GM12873 (cell line): Measurements from ENCODE around the gene STAB1.

Source experiments
- TF ChIP-seq, protein P1 (sequence below): IDR thresholded peaks from 2 replicates; pipeline ENCODE4 v1.5.1; 2012; ENCODE audit warnings: low read depth, mild to moderate bottlenecking, moderate library complexity, low read length, control low read depth; ENCODE audit not compliant: insufficient read depth; ENCODE audit errors: missing control alignments

The STAB1 gene

DNA sequence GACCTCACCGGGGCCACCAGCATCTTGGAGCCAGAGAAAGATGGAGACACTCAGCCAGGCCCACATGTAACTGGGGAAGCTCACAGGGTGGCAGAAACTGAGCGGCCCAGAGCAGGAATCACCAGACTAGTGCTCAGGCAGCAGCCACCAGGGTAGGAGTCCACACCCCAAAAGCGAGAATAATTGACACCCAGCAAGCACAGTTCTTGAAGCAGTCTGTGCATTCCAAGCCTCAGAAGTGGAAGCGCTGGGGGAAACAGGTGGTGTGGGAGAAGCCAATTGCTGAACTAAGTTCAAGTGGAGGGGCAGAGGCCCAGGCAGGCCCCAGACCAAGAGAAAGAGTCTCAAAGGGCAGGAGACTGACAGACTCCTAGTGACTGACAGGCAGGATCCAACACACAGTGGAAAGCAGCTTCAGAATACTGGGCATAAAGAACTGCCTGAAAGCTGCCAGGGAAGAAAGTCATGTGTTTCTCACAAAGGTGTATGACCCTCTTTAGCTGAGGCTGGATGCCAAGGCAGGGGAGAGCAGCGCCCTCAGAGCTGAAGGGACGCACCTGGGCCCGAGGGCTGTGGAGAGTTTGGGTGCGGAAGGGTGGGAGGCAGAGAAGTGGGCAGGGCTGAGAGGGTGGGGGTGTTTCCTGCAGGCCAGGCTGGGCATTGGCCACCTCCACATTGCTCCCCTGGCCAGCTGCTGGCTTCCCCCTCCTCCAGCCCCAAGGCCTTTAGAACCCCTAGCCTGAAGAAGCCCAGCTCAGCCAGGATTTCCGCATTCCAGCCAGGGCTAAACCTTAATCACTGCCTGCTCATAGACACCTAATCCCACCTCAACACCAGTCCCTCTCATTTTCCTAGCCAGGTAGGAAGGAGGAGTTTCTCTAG is 30.8 kb downstream of the STAB1 start:
- TF ChIP-seq, protein P1, sequence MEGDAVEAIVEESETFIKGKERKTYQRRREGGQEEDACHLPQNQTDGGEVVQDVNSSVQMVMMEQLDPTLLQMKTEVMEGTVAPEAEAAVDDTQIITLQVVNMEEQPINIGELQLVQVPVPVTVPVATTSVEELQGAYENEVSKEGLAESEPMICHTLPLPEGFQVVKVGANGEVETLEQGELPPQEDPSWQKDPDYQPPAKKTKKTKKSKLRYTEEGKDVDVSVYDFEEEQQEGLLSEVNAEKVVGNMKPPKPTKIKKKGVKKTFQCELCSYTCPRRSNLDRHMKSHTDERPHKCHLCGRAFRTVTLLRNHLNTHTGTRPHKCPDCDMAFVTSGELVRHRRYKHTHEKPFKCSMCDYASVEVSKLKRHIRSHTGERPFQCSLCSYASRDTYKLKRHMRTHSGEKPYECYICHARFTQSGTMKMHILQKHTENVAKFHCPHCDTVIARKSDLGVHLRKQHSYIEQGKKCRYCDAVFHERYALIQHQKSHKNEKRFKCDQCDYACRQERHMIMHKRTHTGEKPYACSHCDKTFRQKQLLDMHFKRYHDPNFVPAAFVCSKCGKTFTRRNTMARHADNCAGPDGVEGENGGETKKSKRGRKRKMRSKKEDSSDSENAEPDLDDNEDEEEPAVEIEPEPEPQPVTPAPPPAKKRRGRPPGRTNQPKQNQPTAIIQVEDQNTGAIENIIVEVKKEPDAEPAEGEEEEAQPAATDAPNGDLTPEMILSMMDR: no peak

DNA sequence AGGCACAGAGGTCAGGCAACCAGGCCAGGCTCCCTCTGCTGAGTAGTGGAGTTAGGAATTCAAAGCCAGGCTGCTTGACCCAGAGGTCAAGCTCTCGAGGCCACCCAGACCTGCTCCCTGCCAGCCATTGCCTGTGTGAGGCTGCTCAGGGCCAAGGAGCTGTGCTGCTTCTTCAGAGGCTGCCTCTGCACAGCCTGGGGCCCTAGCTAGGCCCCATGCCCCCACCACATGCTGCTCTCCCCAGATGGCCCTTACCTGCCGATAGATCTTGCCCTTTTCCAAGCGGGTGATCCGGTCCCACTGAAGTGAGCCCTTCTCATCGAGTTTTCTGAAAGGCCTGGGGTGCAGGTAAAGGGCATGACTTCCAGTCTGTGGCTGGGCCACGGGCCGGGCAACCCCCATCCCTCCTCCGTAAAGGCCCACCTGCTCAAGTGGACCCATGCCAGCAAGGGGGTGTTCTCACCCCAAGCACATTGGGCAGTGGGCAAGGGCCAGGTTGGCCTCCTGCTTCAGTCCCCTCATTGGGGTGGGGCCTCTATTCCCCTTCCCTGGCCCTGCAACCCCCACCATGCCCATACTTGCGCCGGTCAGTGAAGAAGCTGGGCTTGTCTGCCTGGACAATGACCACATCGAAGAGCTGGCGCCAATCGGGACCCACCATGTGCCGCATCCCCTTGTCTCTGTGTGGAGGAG is 32.0 kb downstream of the STAB1 start:
- TF ChIP-seq, protein P1: no peak

DNA sequence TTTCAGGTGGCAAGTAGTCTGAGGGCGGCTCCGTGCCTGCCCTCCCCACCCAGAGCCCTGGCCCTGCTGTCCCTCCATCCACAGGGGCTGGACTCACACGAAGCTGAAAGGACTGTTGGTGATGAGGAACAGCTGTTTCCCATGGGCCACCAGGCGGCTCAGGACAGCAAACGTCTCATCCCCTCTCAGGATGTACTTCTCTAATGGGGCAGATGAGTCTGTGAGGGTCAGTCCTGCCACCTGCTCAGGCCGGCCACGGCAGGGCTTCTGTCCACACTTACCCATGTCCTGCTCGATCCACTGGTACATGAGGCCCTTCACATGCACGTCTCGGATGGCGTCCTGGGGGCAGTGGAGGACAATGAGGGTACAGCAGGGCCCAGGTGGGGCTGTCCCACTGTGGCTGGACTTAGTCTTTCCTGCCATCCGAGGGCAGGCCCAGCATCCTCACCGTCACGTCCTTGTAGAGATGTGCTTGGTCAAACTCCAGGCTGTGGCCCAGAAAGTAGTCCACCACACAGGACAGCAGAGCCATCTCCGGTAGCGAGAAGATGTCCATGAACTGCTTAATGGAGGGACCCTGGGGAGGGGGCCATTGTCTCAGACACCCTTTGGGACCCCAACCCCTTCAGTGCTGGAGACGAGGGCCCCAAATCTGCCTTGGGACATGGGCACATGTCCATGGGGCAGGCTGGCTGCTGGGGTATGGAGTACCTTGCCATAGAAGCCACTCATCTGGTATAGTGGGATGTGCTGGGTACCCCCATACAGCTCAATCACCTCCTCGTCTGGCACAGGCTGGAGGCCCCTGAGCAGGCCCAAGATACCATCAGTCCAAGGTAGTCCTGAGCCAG is 32.8 kb downstream of the STAB1 start:
- TF ChIP-seq, protein P1: no peak

DNA sequence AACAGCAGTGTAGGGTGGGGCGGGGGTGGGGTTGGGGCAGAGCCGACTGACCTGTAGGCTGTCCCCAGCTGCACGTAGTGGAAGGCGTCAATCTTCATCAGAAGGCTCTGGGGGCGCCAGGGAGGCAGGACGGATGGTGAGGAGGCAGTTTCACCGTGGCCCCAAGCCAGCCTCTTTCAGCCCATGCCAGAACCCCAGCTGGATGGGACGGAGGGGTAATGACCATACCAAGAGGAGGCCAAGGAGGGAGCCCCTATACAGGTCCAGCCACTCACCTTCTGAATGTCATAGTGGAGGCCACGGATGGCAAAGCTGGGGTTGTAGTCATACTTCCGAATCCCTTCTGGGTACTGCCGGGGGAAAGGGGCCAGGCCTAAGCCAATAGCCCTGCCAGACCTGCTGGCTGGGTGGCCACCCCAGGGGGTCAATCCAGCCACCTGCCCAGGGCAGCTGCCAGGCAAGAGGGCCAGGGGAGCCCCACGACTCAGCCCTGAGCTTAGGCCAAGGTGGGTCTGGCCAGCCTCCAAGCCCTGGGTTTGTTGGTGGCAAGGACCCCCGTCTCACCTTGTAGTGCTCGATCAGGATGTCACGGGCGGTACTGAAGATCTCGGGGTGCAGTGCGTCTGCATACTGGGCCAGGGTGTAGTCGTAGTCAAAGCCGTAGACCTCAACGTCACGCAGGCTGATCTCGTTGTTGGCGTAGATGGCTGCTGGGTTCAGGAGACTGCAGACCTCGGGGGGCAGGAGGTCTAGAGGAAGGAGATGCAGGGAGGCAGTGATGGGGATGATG is 33.6 kb downstream of the STAB1 start:
- TF ChIP-seq, protein P1: no peak

DNA sequence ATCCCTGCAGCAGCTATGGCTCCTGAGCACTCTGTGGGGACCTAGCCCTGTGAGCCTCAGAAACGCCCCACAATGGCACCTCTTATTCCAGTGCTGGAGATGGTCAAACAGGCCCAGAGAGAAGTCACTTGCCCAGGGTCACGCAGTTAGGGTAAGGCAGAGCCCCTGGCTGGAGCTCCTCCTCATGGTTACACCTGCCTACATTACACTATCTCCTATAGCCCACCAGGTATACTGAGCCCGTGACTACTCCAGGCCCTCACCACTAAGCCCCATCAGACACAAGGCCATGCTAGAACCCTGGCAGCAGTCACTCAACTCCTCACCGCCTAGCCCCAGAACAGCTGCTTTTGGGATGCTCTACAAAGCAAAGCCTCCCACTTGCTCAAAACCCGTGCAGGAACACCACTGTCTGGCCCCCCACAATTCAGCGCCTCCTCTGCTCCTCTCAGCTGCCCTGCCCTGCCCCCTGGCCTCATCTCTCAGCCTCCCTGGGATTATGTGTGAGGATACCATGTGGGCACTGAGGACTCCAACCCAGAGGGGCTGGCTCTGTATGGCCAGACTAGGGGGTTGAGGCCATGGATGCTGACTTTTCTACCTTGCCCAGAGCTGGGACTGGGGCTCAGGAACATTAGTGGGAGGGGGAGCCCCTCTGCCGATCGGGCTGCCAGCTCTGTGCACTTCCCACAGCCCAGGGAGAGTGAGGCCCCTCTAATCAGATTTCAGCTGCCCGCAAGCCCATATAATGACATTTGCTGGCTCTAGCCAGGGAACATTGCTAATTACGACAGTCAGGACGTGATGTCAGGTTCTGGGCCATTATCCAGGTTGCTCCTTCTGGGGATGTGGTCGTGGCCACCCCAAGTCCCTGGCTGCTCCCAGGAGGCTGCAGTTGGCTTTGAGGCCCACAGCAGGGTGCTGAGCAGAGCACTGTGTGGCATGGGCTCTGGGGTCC is 34.5 kb downstream of the STAB1 start:
- TF ChIP-seq, protein P1: no peak
